ENCODE measurements around the gene PDLIM1. TPM values are rescaled to one million over a fixed set of nuclear protein-coding genes. Genes with fewer than 3 reads are reported as not detected.
A peak's percentile ranks its signal among the peaks of the same experiment; 100 is the strongest.

The PDLIM1 gene
- total and polyA plus RNA-seq, 8 donors = 79.6 to 268 (median 97.5) TPM

GRCh38 chr10:95256268-95256667 is 34.5 kb downstream of the PDLIM1 start:
- peaks cover 8 to 11% of the 10 kb centered on the region in 2 donors for H3K4me1 ChIP-seq
- ATAC-seq (no peak), DNase-seq (no peak)
- no peak for TF ChIP-seq CTCF (IDR thresholded peaks at IDR 0.05)
- H3K27me3 ChIP-seq = no peaks in the 10 kb centered on the region
- intact Hi-C loops (cut with DNase I) = no loop called here
- H3K4me3 ChIP-seq = no peak overlapping the region
- H3K27ac ChIP-seq = no peak overlapping the region
- peaks cover 0 to 34% of the 10 kb centered on the region in 2 donors for H3K36me3 ChIP-seq
- H3K9me3 ChIP-seq = no peaks in the 10 kb centered on the region

GRCh38 chr10:95254629-95255028 is 36.2 kb downstream of the PDLIM1 start:
- Histone ChIP-seq H3K36me3 (peaks cover 0 to 29% of the 10 kb centered on the region in 2 donors), H3K4me1 (peaks cover 0 to 2% of the 10 kb centered on the region in 2 donors), H3K9me3 (no peaks in the 10 kb centered on the region), H3K4me3 (no peak overlapping the region), H3K27me3 (no peaks in the 10 kb centered on the region), H3K27ac (no peak overlapping the region)
- DNase-seq = no peak
- peak; percentile 43 for ATAC-seq
- intact Hi-C loops (cut with DNase I) = no loop called here
- no peak for TF ChIP-seq CTCF (IDR thresholded peaks at IDR 0.05)

GRCh38 chr10:95253686-95254085 is 37.1 kb downstream of the PDLIM1 start:
- peaks cover 0 to 23% of the 10 kb centered on the region in 2 donors for H3K36me3 ChIP-seq
- intact Hi-C loops (cut with DNase I) = no loop called here
- no peaks in the 10 kb centered on the region for H3K9me3 ChIP-seq
- ATAC-seq = no peak
- peaks cover 0 to 6% of the 10 kb centered on the region in 2 donors for H3K4me1 ChIP-seq
- TF ChIP-seq CTCF (IDR thresholded peaks at IDR 0.05) = no peak
- H3K27ac ChIP-seq = no peak overlapping the region
- H3K4me3 ChIP-seq = no peak overlapping the region
- no peaks in the 10 kb centered on the region for H3K27me3 ChIP-seq
- no peak for DNase-seq

GRCh38 chr10:95253007-95253406 is 37.8 kb downstream of the PDLIM1 start:
- ATAC-seq (no peak), DNase-seq (no peak)
- no peak for TF ChIP-seq CTCF (IDR thresholded peaks at IDR 0.05)
- H3K4me1 ChIP-seq = peaks cover 0 to 7% of the 10 kb centered on the region in 2 donors
- H3K4me3 ChIP-seq = no peak overlapping the region
- intact Hi-C loops (cut with DNase I) = no loop called here
- no peak overlapping the region for H3K27ac ChIP-seq
- peaks cover 0 to 23% of the 10 kb centered on the region in 2 donors for H3K36me3 ChIP-seq
- H3K9me3 ChIP-seq = no peaks in the 10 kb centered on the region
- H3K27me3 ChIP-seq = no peaks in the 10 kb centered on the region

- TF ChIP-seq CTCF (IDR thresholded peaks at IDR 0.05) = no peak
- H3K27ac ChIP-seq = no peak overlapping the region
- peaks cover 0 to 21% of the 10 kb centered on the region in 2 donors for H3K4me1 ChIP-seq
- H3K36me3 ChIP-seq = peaks cover 0 to 16% of the 10 kb centered on the region in 2 donors
- no peak overlapping the region for H3K4me3 ChIP-seq
- H3K9me3 ChIP-seq = no peaks in the 10 kb centered on the region
- DNase-seq = no peak
- no peak for ATAC-seq
- intact Hi-C loops (cut with DNase I) = no loop called here
- H3K27me3 ChIP-seq = no peaks in the 10 kb centered on the region
These were observed 39.9 kb downstream of the PDLIM1 start for GRCh38 chr10:95250856-95251255.

All from left lung (tissue), 10 donors.